UCSD-AML1 (cell line): ENCODE data around the gene FCHSD2.
"Not testable (repeated sequence)": the region's sequence is repeated elsewhere in the genome, so short reads cannot be mapped to it uniquely, and the experiment has no call there.

ENCODE experiments used
- DNase-seq: peaks from one replicate; lab custom pipeline; 2025; ENCODE audit not compliant: unreplicated experiment; lab: John Stamatoyannopoulos, UW

FCHSD2 gene

DNA sequence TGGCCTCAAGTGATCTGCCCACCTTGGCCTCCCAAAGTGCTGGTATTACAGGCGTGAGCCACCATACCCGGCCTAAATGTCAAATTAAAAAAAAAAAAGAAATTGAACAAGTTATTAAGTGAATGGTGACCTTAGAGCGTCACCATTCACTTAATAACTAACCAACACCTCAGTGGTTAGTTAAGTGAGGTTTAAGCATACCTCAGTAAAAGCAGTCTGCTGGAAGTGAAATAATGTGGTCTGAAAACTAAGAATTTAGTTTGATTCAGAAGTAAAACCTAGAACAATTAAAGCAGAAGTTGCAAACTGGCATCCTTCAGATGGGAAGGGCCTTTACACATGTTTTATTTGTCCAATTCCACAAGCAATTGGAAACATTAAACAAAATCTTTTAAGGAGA is 71.5 kb downstream of the FCHSD2 start:
- DNase-seq: no peak

DNA sequence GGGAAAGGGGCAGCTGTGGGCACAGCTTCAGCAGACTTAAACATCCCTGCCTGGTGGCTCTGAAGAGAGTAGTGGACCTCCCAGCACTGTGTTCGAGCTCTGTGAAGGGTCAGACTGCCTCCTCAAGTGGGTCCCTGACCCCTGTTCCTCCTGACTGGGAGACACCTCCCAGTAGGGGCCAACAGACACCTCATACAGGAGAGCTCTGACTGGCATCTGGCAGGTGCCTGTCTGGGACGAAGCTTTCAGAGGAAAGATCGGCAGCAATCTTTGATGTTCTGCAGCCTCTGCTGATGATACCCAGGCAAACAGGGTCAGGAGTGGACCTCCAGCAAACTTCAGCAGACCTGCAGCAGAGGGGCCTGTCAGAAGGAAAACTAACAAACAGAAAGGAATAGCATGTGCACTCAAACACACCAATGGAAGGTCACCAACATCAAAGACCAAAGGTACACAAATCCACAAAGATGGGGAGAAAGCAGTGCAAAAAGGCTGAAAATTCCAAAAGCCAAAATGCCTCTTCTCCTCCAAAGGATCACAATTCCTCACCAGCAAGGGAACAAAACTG is 80.2 kb downstream of the FCHSD2 start:
- DNase-seq: not testable (repeated sequence)

DNA sequence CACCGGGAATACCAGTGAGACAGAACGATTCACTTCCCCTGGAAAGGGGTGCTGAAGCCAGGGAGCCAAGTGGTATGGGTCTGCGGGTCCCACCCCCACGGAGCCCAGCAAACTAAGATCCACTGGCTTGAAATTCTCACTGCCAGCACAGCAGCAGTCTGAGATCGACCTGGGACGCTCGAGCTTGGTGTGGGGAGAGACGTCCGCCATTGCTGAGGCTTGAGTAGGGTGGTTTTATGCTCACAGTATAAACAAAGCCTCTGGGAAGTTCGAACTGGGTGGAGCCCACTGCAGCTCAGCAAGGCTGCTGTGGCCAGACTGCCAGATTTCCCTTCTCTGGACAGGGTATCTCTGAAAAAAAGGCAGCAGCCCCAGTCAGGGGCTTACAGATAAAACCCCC is 80.7 kb downstream of the FCHSD2 start:
- not testable (repeated sequence) for DNase-seq

DNA sequence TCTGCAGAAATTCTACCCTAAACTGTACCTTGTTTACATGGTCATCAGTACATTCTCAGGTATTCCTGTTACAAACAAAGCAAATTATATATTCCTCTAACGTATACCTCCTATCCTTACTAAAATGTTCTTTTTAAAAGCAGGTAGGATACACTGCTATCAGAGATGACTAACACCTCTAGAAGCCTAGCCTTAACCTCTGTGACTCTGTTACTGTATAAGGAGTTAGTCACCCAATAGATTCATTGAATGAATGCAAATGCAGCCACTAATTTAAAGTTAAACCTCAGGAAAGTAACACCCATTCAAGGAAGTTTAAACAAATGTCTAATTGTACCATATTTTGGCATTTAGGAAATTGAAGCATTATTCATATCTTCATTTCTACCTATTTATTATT is 82.2 kb downstream of the FCHSD2 start:
- no peak for DNase-seq

DNA sequence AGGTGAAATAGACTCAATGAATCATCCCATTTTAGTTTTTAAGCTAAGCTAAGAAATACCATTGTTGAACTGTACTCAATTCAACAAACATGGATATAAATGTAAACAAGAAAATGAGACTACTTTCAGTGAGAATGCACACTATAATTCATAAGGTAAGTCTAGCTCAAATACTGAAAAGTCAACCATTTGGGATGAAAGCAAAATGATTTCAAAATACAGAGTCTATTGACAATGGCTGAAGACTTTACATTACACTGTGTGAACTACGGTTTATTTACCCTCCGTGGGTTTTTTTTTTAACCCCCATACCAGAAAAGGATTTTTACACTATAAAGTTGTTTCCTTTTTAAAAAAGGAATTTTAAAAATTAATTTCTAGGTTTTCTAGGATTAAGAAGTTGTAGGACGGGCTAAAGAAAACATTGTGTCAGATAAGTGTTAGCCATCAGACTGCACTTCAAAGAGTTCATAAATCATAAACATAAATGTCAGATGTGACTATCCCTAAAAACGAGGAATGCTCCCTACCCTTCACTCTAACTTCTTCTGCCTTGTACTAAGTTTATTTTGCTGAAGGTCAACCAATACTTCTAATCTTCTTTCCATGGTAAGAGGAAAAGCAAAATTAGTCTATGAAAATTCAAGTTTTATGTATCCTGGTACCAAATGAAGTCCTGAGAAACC is 83.0 kb downstream of the FCHSD2 start:
- no peak for DNase-seq

GRCh38 chr11:73055655-73056354 is 86.3 kb downstream of the FCHSD2 start:
- no peak for DNase-seq

DNA sequence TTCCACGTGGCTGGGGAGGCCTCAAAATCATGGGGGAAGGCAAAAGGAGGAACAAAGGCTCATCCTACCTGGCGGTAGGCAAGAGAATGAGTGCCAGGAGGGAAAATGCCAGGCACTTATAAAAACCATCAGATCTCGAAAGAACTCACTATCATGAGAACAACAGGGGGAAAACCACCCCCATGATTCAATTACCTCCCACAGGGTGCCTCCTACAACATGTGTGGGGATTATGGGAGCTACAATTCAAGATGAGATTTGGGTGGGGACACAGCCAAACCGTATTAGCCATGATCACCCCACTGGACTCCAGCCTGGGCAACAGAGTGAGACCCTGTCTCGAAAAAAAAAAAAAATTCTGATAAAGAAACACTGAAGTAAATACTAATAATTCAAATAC is 87.1 kb downstream of the FCHSD2 start:
- DNase-seq: no peak

DNA sequence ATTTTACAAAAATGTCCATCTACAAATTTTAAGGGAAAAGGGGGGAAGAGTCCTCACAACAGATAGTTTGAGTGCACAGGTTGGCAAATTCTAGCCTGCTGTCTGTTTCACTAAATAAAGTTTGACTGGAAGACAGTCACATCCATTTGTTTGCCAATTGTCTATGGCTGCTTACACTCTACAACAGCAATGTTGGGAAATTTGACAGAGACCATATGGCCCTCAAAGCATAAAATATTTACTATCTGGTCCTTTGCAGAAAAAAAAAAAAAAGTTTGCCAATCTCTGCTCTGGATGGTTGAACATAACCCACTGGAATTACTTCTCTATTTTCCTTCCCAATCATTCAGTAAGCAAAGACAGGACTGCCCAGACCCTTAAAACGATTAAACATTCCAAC is 88.2 kb downstream of the FCHSD2 start:
- DNase-seq: no peak

- no peak for DNase-seq
Measured at GRCh38 chr11:73048446-73048845, 93.7 kb downstream of the FCHSD2 start.

- DNase-seq: no peak
Measured at GRCh38 chr11:73047773-73048371, 94.2 kb downstream of the FCHSD2 start.

DNA sequence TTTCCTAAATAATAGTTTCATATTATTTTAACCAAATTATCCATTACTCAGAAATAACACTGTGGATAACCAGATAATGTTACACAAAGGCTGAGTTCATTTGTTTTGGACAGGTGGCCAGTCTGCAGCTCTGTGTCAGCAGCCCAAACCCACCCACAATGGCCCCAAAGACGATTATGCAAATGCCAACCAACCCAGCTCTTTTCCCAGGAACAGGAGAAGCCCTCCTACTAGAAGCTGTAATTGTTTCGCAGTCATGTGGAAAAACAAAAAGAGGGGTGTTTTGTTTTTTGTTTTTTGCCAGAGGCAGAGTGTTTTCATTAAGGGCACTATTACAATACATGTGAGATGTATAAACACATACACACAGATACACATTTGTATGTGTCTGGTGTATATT is 102.1 kb downstream of the FCHSD2 start:
- DNase-seq: no peak

GRCh38 chr11:73034777-73035176 is 107.3 kb downstream of the FCHSD2 start:
- DNase-seq: no peak

DNA sequence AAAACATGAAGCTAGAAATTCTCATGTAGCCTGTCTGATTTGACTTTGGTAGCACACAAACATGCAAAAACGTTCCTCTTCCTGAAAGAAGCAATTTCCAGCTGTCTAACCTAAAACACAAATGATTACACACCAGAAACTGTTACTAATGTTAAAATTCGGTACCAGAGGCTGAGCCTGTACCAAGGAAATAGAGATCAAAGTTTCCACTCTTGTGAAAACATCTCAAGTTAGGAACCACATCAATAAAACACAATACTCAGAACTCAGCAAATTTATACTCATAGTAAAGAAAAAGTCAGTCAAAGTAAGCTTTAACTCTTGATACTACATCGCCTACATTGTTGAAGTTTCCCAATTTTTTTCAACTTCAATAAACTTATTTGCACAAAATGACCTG is 107.8 kb downstream of the FCHSD2 start:
- no peak for DNase-seq

DNA sequence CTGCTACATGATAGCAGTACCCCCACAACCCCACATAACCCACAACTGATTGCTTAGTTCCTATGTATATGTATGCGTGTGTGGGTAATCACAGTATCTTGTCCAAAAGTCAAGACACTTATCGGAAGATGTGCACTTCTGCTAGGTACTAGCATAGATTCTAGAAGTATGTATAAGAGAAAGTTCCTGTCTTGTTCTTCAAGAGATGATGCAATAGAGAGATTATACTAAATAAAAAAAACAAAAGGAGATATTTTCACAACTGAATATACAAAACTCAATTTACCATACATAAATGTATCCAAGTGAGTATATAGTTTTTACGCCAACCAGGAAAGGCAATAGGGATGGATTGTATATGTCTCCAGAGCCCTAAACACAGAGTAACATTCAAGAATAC is 112.0 kb downstream of the FCHSD2 start:
- DNase-seq: no peak

DNA sequence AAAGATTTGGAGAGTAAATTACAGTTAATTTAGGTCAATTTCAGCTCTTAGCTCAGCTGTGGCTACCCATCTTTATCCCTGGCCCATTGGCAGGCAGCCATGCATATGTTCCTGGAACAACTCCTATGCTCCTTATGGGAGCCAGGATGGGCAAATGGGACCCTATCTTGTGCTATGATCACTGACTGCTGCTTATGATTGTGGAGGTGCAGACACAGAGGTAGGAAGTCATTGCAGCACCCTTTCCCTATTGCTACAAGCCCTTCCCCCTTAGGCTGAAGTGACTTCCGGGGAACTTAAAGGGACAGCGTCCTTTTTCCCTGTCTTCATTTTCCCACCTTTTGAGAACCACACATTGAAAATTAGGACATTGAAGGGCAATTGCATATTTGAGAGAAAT is 112.7 kb downstream of the FCHSD2 start:
- no peak for DNase-seq

GRCh38 chr11:73028611-73029010 is 113.5 kb downstream of the FCHSD2 start:
- DNase-seq: no peak

DNA sequence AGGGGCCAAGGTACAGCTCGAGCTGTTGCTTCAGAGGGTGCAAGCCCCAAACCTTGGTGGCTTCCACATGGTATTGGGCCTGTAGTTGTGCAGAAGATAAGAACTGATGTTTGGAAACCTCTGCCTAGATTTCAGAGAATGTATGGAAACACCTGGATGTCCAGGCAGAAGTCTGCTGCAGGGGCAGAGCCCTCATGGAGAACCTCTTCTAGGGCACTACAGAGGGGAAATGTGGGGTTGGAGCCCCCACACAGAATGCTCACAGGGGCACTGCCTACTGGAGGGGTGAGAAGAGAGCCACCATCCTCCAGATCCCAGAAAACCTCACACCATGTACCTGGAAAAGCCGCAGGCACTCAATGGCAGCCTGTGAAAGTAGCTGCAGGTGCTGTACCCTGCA is 114.3 kb downstream of the FCHSD2 start:
- not testable (repeated sequence) for DNase-seq

- DNase-seq: no peak
Measured at GRCh38 chr11:73024639-73025038, 117.5 kb downstream of the FCHSD2 start.

DNA sequence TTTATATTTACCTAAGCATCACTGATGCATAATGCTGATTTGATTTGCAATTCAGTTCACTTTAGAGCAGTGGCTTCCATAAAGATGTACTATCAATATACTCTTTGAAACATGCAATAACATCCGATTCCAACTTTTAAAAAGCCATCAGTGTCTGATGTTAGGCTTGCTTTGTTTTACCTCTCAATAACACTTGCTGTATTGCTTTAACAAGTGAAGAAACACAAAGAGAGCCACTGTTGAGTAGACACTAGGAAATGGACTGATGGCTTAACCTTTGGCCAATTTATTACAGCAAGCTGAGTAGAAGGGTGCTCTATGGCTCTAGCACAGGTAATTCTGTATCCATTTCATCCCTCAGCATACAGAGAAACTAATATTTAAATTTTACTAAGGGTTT is 122.1 kb downstream of the FCHSD2 start:
- no peak for DNase-seq

- no peak for DNase-seq
Measured at GRCh38 chr11:73019449-73019848, 122.7 kb downstream of the FCHSD2 start.

GRCh38 chr11:73018856-73019255 is 123.3 kb downstream of the FCHSD2 start:
- no peak for DNase-seq
